ENCODE results near the gene EML1.

Gene EML1

DNA sequence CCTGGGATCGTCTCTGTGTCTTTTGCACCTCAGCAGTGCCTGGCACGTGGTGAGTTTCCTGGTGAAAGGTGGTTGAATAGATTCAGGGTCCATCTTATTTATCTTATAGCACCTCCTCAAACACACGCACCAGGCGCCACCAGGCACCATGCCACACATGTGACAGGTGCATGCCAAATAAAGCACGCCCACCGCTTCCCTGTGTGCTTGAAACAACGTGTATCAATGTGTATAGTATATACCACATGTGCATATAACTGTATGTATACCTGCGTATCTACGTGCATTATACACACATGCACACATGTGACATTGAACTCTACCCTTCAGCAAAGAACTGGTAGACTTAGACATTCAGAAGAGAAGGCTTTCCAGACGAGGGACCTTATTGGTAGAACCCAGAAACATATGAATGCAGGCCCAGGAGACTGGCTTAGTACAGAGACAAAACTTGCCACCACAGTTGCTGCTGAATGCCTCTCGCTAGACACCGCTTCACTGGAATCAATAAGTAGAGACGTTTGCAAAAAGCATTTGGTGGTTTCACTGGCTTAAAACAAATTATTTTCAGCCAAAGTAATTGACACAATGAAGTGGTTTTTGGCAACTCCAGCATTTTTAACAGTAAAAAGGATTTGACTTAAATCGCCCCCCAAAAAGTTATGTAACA is 10.0 kb downstream of the EML1 start:
- in situ Hi-C loops (cut with MboI; ENCODE audit: low sequenced_read_pairs), result no loop called here

DNA sequence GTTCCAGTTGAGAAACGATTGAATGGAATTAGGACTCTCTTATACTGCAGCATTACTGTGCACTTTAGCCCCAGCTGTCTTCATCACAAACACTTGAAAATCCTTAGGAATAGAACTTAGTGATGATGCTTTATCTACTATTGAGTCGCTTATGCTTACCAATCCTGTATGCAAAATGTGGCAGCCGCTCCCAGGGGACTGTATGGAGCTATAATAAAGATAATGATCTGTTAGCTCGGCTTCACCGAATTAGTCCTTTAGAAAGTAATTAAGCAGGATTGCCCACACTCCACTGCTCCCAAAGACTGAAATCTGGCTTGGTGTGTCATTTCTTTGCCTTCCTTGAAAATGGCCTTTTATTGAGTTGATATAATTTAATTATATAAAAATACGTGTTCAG is 10.6 kb downstream of the EML1 start:
- in situ Hi-C loops (cut with MboI; ENCODE audit: low sequenced_read_pairs), result no loop called here

DNA sequence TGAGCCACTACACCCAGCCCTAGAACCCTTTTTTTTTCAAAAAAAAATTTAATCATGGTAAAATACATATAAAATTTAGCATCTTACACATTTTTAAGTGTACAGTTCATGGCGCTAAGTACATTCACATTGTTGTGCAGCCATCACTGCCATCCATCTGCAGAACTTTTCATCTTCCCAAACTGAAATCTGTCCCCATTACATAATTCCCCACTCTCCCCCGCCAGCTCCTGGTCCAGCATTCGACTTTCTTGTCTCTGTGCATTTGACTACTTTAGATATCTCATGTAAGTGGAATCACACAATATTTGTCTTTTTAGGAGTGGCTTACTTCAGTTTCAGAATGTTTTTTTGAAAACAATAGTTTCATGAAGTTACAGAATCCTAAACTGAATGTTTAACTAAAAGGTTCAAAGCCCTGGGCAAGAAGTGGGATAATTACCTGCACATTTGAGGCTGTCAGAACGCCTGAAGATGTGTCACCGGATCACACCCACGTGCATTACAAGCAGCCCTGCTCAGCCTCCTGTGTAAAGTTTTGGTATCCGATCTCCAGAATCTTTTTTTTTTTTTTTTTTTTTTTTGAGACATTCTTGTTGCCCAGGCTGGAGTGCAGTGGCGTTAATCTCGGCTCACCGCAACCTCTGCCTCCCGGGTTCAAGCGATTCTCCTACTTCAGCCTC is 12.7 kb downstream of the EML1 start:
- in situ Hi-C loops (cut with MboI; ENCODE audit: low sequenced_read_pairs), result no loop called here

DNA sequence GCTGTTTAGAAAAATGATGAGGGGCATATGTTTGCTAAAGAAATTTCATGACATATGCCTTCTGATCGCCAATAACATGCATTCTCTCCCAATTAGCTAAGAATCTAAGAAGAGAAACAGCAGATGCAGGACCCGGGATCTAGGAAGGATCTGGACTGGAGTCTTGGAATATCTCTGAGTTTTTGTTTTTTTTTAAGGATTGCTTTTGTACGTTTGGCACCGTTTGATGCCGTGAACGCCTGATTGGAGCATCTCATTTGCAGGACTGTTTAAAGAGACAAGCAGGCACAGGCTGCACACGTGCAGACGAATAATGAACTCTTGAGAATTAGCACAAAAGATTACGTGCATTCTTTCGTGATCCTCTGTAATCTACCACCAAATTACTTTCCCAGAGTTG is 13.6 kb downstream of the EML1 start:
- in situ Hi-C loops (cut with MboI; ENCODE audit: low sequenced_read_pairs), result no loop called here

DNA sequence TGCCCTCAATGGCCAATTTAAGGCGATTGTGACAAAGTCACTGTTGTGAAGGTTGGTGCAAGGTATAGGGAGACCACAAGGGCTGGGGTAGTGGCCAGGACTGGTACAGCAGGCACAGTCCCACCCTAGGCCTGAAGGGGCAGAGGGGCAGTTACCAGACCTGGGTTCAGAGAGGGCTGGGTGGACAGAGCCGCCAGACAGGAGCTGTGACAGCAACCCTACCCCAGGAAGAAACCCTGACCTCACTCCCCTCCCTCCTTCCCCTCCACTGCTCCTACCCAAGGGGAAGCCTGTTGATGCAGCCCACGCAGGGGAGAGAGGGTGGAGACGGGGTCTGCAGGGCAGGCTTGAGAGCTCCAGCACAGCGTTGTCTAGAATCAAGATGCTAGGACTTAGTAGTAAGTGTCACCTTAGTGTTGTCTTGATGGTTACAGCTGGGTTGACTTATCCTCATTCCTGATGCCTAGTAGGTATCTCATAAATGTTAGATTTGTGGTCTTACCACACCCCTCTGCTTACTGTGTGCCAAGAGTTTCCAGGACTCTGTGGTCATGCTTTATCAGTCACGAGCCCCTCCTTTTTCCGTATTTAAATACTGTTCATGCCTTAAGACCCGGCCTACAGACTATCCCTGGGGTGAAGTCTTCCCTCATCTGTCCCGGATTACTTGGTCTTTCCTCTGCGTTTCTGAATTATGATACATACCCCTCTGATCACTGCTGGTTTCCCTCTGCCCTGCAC is 14.4 kb downstream of the EML1 start:
- in situ Hi-C loops (cut with MboI; ENCODE audit: low sequenced_read_pairs), result no loop called here

DNA sequence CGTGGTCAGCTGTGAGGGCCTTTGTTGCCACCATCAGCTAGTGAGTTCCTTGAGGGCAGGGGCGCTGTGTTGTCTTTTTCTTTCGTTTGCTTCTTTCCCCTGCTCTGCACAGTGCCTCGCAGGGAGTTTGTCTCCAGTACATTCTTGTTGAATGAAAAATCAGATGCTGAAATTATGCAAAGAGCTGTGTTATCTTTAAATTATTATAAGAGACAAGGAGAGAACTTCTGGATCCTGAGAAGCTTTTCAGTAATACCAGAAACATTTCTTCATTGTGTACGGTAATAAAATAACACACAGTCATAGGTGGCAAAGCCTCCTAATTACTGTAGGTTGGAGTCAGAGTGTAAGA is 14.9 kb downstream of the EML1 start:
- in situ Hi-C loops (cut with MboI; ENCODE audit: low sequenced_read_pairs), result no loop called here

DNA sequence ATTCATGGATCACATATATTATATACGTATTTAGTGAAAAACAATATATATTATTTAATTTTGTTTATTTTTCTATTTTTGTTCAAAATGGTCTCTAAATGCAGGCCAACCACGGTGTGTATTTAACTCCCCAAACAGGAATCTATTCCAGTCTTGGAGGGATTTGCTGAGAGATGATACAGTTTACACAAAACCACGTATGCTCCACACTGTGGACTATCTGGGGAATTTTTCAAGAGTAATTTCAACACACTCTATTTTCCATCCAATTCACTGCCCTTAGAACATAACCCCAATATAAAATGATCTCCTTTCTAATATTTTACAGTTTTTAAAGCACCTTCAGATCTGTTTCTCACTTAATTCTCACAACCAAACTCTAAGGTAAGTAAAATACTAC is 15.3 kb downstream of the EML1 start:
- in situ Hi-C loops (cut with MboI; ENCODE audit: low sequenced_read_pairs), result no loop called here

DNA sequence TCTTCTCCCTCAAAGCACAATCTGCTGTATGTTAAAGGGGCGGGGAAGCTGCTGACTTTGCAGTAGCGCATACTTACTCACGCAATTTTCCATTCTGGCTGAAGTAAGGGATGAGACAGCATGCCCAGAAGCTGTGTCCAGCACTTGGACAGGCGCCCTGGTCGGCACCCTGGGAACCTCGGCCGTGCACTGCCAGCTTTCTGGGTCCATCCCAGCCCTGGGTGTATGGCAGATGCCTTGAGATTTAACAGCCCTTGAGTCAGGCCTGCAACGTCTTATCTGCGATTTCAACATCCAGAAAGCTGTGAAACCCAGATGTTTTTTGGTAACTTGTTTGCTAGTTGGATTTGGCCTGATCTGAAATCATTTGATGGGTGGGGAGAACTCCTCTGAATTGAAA is 16.1 kb downstream of the EML1 start:
- in situ Hi-C loops (cut with MboI; ENCODE audit: low sequenced_read_pairs), result no loop called here

DNA sequence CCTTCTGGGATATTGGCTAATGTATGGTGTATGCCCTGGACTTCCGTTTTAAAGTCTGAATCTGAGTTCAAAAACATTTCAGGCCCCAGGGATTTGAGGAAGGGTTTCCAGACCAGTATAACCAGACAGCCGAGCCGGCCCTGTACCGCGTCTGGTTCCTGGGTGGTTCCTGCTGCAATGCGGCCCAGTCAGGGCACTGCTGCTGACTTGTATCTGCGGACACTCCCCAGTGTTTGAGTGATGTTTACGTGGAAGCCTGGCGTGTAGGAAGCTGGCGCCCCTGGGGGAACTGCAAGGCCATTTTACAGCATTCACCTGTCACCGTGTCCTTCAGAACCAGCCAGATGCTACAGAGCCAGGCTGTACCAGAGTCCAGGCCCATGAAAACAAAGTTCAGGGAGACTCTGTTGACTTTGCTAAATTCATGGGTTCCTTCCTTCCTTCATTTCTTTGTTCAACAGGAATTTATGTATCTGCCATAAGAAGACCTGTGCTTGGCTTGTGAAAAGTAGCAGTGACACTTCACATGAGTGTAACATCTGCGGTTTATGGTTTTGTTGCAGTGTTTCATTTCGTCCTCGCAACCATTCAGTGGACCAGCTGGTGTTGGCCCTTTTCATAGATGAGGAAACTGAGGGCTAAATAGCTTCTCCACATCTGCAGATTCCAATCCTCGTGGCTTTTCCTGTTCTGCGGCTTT is 16.8 kb downstream of the EML1 start:
- in situ Hi-C loops (cut with MboI; ENCODE audit: low sequenced_read_pairs), result no loop called here

DNA sequence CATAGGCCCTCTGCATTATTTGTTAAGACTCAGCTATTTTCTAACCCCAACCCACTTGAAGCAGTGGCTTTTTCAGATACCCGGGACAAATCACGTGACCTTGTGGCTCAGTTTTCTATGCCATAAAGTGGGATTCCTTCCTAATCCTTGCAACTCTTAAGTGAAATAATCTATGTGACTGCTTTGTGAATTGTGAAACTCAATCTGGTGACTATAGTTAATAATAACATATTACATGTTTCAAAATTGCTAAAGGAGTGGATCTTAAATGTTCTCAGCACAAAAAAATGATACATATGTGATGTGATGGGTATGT is 17.3 kb downstream of the EML1 start:
- in situ Hi-C loops (cut with MboI; ENCODE audit: low sequenced_read_pairs), result no loop called here

DNA sequence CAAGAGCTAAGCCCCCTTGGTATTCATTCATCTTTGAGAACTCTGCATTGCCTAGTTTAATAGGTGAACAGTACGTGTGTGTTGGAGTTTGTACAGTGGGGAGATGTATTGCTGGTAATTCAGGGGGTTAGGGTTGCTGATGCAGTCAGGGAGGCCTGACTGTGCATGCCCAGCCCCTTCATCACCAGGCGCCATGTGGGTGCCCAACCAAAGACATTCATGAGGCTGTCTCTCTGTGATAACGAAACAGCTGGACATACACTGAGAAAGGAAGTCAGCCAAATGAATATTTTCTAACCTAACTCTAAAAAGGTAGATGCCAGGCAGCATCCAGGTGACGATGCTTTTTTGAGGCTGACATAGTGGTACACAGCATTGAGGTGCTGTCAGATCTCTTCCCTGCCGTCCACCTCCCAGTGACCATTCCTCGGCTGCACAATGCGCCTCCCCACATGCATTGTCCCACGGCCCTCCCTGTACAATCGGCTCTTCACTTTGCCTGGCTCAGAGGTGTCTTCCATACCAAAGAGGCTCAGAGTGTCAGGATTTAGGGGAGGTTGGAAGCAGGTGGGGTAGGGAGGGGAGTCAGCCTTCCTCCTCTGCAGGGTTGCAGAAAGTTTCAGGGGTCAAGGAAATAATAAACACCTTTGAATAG is 19.0 kb downstream of the EML1 start:
- in situ Hi-C loops (cut with MboI; ENCODE audit: low sequenced_read_pairs), result no loop called here

DNA sequence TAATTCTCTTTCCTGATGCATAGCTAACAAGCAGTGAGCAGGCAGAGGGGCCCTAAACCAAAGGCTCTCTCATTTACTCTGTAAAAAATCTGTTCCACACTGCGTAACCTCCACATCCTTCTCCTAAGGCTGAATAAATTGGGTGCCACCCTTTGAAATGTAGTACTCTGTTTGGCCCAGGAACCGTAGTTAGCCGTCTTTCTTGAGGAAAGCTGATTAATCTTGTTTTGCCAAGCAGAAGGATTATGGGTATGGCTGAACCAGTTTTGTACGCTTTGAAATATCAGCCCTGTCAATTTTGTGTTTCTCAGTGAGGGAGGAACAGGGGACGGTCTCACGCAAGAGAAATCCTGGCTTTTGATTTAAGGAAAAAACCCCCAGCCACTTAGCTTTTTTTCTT is 19.7 kb downstream of the EML1 start:
- in situ Hi-C loops (cut with MboI; ENCODE audit: low sequenced_read_pairs), result no loop called here

DNA sequence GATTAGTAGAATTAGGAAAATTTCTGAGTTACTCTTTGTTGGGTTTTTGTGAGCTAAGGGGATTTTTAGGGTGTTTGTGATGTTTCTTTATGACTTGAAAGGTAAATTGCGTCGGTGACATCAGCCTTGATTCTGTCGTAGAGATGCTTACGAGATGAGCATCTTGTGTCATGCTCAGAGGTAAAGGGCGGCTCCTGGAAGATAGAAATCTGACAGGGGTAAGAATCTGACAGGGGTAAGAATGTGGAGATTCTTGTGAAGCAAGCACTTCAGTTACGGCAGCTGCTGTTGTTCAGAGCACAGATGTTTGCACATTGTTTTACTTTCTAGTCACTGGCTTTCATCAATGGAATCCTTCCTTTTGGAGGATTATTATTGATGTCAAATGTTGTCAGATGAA is 22.5 kb downstream of the EML1 start:
- in situ Hi-C loops (cut with MboI; ENCODE audit: low sequenced_read_pairs), result no loop called here

DNA sequence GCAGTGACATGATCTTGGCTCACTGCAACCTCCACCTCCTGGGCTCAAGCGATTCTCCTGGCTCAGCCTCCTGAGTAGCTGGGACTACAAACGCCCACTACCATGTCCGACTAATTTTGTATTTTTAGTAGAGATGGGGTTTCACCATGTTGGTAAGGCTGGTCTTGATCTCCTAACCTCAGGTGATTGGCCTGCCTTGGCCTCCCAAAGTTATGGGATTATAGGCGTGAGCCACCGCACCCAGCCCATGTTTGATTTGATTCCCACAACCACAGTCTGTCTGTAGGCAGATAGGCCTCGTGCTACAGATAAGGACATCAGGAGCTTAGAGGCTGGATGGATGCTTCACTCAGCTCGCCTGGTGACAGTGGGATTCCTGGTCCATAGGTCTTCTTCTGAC is 23.0 kb downstream of the EML1 start:
- in situ Hi-C loops (cut with MboI; ENCODE audit: low sequenced_read_pairs), result no loop called here

DNA sequence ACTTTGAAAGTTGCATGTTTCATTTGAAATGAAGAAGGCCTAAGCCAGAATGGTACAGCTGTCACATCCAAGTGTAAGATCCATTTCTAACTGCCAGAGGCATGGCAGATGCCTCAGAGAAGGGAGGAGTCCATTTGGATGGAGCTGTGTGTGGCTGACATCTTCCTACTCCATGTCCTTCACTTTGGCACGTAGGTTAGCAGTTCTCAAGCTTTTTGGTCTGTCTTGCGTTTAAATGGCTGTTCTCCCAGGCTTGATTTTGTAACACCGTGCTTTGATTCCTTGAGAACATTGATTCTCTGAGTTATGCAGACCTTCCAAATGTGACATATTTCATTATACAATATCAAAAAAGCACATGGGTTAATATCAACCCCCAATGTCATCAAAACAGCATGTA is 23.4 kb downstream of the EML1 start:
- in situ Hi-C loops (cut with MboI; ENCODE audit: low sequenced_read_pairs), result no loop called here

DNA sequence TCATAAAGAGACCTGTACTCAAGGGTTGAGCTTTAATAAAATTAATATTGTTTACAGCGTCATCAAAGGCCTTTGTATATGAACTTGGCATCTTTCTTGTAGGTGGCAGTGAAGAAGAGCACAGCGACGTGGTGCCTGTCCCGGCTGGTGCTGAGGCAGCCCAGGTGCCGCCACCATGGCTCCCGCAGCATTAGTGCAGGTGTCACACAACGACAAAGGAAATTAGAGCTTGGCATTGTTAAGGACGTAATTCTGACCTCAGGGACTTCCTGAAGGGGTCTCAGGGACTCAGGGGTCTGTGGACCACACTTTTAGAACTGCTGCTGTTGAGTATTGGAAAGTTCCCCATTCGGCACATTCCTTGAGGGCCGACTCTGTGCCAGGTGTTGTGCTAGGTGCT is 24.1 kb downstream of the EML1 start:
- in situ Hi-C loops (cut with MboI; ENCODE audit: low sequenced_read_pairs), result no loop called here

DNA sequence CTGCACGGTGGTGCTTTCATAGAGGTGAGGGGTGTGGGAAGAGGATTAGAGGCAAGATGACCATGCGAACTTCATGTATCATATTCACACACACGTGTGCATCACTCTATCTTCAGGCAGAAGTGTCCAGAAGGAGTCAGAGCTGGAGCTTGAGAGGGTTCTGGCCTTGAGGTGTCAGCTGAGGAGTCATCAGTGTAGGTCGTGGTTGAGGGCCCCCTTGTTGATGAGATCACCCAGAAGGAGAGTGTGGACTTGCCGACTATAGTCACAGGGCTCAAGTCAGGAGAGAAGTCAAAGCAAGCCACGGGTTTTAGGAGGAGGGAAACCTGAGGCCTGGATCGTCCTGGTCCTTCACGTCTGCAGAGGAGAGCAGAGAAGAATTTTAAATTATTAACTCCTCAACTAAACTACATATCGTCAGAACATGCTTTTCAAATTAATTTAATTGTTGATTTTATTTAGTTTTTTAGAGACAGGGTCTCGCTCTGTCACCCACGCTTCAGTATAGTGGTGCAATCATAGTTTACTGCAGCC is 25.4 kb downstream of the EML1 start:
- in situ Hi-C loops (cut with MboI; ENCODE audit: low sequenced_read_pairs), result no loop called here

DNA sequence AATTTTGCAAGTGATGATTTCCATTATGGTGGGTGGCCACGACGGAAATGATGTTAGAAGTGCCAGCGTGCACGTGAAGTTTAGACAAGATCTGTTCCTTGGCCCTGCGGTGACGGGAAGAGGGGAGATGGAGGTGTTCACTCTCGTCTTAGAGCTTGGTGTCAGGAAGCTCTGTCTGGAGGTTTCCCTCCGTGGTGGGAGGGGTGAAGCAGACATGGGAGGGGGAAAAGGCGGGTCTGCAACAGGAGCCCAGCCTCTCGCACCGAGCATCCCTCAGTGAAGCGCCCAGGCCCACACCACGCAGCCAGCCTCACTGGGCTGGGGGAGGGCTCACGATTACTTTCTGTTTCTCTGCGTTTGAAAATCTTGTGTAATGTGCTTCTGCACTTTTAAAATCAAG is 26.3 kb downstream of the EML1 start:
- in situ Hi-C loops (cut with MboI; ENCODE audit: low sequenced_read_pairs), result no loop called here

DNA sequence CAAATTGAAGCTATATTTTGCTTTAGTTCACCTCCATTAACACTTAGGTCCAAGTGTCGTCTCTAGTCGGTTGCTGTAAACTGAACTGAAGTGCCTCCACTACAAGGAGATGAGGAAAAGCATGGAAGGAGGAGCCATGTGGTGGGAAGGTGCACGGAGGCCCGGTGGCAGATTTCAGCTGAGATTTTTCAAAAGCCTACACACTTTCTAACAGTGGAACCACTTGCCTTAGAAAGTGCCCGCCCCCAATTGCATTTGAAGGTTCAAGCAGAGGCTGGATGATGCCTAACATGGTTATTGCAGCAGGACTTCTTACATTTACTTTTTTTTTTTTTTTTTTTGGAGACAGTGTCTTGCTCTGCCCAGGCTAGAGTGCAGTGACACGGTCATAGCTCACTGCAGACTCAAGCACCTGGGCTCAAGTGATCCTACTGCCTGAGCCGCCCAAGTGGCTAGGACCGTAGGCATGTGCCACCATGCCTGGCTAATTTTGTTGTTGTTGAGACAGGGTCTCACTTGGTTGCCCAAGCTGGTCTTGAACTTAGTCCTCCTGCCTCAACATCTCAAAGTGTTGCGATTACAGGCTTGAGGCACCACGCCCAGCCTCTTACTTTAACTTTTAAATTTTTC is 27.6 kb downstream of the EML1 start:
- in situ Hi-C loops (cut with MboI; ENCODE audit: low sequenced_read_pairs), result no loop called here
